WTC11 (cell line): ENCODE results near the gene ANAPC13. TPM values are rescaled to one million over a fixed set of nuclear protein-coding genes. Genes with fewer than 3 reads are reported as not detected.

Source experiments
- ATAC-seq: fragments of 200-7000 bp; cut with Tn5 transposase; 2 replicates; pipeline ENCODE4 v1.10.0; 2021; ENCODE audit warnings: mild to moderate bottlenecking, moderate library complexity
- CTCF ChIA-PET: fragments of 300-600 bp; sonication (Branson Sonifier 250); formaldehyde crosslinking; loops from one replicate; lab custom pipeline; 2021; ENCODE audit warnings: antibody characterized with exemption; lab: Charles Lee
- POLR2A ChIA-PET: fragments of 350-600 bp; sonication (Branson Sonifier 250); formaldehyde crosslinking; loops from one replicate; lab custom pipeline; 2021; ENCODE audit warnings: antibody characterized with exemption; lab: Charles Lee
- DNase-seq: peaks from one replicate; pipeline ENCODE4 v3.0.0; 2021; ENCODE audit warnings: low spot score
- H3K27ac Mint-ChIP-seq: 2 replicates; pipeline ENCODE4 v1.8.0; 2021; ENCODE audit warnings: mixed read lengths
- H3K27me3 Mint-ChIP-seq: 2 replicates; pipeline ENCODE4 v1.8.0; 2021; ENCODE audit warnings: low read depth, mild to moderate bottlenecking, moderate library complexity, mixed read lengths
- H3K36me3 Mint-ChIP-seq: 2 replicates; pipeline ENCODE4 v1.8.0; 2021; ENCODE audit warnings: mixed read lengths
- H3K4me1 Mint-ChIP-seq: 2 replicates; pipeline ENCODE4 v1.8.0; 2022; ENCODE audit warnings: mixed read lengths
- H3K4me3 Mint-ChIP-seq: 2 replicates; pipeline ENCODE4 v1.8.0; 2021; ENCODE audit warnings: mild to moderate bottlenecking, moderate library complexity, mixed read lengths
- H3K9me3 Mint-ChIP-seq: 2 replicates; pipeline ENCODE4 v1.8.0; 2021; ENCODE audit warnings: mixed read lengths
- CTCF ChIP-seq: fragments of 200-600 bp; IDR thresholded peaks from 2 replicates; pipeline ENCODE4 v1.8.0; 2022; ENCODE audit warnings: antibody characterized with exemption
- ERG ChIP-seq: fragments of 250-450 bp; sonication (Bioruptor Pico); IDR thresholded peaks from 2 replicates; pipeline ENCODE4 v1.8.0; 2021; ENCODE audit warnings: mild to moderate bottlenecking
- HMGA2 ChIP-seq: fragments of 250-450 bp; sonication (Bioruptor Pico); IDR thresholded peaks from 2 replicates; pipeline ENCODE4 v1.4.0; 2021; ENCODE audit warnings: mild to moderate bottlenecking, moderate library complexity
- MAX ChIP-seq: sonication (generic); formaldehyde crosslinking; IDR thresholded peaks from 2 replicates; pipeline ENCODE4 v1.8.0; 2022; ENCODE audit warnings: mild to moderate bottlenecking, missing genetic modification reagents
- NFE2L1 ChIP-seq: sonication (generic); formaldehyde crosslinking; IDR thresholded peaks from 2 replicates; pipeline ENCODE4 v1.8.1; 2023; ENCODE audit warnings: missing genetic modification reagents
- NR3C1 ChIP-seq: sonication (generic); formaldehyde crosslinking; conservative IDR thresholded peaks from 2 replicates; pipeline ENCODE4 v1.8.1; 2023; ENCODE audit warnings: low read depth, mild to moderate bottlenecking, missing genetic modification reagents
- TEAD4 ChIP-seq: sonication (generic); formaldehyde crosslinking; IDR thresholded peaks from 2 replicates; pipeline ENCODE4 v1.8.0; 2022; ENCODE audit warnings: mild to moderate bottlenecking, missing genetic modification reagents
- ZNF671 ChIP-seq: fragments of 250-450 bp; sonication (Bioruptor Pico); IDR thresholded peaks from 2 replicates; pipeline ENCODE4 v1.8.0; 2021; ENCODE audit warnings: mild to moderate bottlenecking
- ZSCAN18 ChIP-seq: fragments of 250-450 bp; sonication (Bioruptor Pico); IDR thresholded peaks from 2 replicates; pipeline ENCODE4 v2.1.2; 2022; ENCODE audit warnings: mild to moderate bottlenecking, moderate library complexity
- total RNA-seq: library from RNA; stranded (reverse); gene quantifications from 3 replicates; pipeline ENCODE4 v1.2.3, GENCODE V29; 2021
- TF ChIP-seq, protein P1 (sequence below): fragments of 250-450 bp; sonication (Bioruptor Pico); conservative IDR thresholded peaks from 2 replicates; pipeline ENCODE4 v1.9.0; 2021; ENCODE audit warnings: mild to moderate bottlenecking
- TF ChIP-seq, protein P2 (sequence below): sonication (generic); formaldehyde crosslinking; IDR thresholded peaks from 2 replicates; pipeline ENCODE4 v1.8.1; 2023; ENCODE audit warnings: mild to moderate bottlenecking, missing genetic modification reagents, borderline replicate concordance

ANAPC13 gene
- total RNA-seq, 1 experiment from 2014 or later, result 29.7 TPM

- TF ChIP-seq, protein P1, sequence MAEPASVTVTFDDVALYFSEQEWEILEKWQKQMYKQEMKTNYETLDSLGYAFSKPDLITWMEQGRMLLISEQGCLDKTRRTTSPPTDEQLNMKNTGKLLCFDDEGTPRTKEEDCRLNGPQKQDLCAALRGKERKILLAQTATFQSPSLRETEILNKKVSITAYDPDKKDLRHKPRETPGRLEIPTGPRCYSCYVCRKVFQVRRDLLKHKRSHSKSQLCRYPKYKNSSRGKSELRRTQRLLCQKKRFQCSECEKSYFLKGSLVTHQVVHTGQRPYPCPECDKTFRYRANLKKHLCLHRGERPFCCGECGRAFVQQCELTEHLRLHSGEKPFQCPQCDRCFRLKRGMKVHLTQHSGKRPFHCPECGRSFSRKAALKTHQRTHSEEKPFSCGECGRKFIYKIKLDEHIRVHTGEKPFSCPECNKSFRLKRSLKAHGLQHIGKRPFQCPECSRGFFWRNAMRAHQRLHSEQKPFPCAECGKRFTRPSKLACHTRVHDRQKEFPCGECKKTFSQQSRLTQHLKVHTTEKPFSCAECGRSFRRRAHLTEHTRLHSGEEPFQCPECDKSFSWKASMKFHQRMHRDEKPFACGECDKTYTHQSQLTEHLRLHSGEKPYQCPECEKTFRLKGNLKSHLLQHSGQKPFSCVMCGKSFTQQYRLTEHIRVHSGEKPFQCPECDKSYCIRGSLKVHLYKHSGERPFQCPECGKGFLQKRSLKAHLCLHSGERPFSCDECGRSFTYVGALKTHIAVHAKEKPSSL (CRISPR knock-in tag), result no peak
- no peak for TF ChIP-seq ERG
Observed at GRCh38 chr3:134457376-134458074, 28.3 kb downstream of the ANAPC13 start (continued).

- ChIA-PET POLR2A (interaction anchor here (1.1 to 1.4 kb wide), 2 partner anchors 20 to 79 kb away, joined by 3 to 7 read pairs; partner anchors contain the start of gene AMOTL2), CTCF (interaction anchor here (0.6 to 2.3 kb wide), 13 partner anchors 13 to 242 kb away, joined by 3 to 9 read pairs (median 4); no protein-coding TSS in a partner anchor)
- no peaks in the 10 kb centered on the region for H3K36me3 Mint-ChIP-seq
- DNase-seq (peak; percentile 48), ATAC-seq (peak; percentile 91)
- H3K9me3 Mint-ChIP-seq, result no peaks in the 10 kb centered on the region
- H3K4me3 Mint-ChIP-seq, result no peak overlapping the region
- H3K4me1 Mint-ChIP-seq, result peaks cover 20% of the 10 kb centered on the region
- no peak overlapping the region for H3K27ac Mint-ChIP-seq
- TF ChIP-seq CTCF (peak; percentile 37; the same call in 1 of the 2 replicates), MAX (CRISPR knock-in tag) (peak; percentile 80), ERG (no peak)
- TF ChIP-seq, protein P1 (CRISPR knock-in tag), result no peak
- peaks cover 19% of the 10 kb centered on the region for H3K27me3 Mint-ChIP-seq
Observed at GRCh38 chr3:134453631-134454030, 32.2 kb downstream of the ANAPC13 start.

GRCh38 chr3:134449951-134450350 is 35.8 kb downstream of the ANAPC13 start:
- Mint-ChIP-seq H3K4me3 (no peak overlapping the region), H3K36me3 (peaks cover 7% of the 10 kb centered on the region), H3K9me3 (peaks cover 8% of the 10 kb centered on the region), H3K4me1 (peaks cover 20% of the 10 kb centered on the region), H3K27me3 (peaks cover 21% of the 10 kb centered on the region), H3K27ac (no peak overlapping the region)
- no peak for DNase-seq
- POLR2A ChIA-PET, result interaction anchor here (0.6 to 1.9 kb wide), 3 partner anchors 36 to 76 kb away, joined by 3 to 6 read pairs (median 5); partner anchors contain the start of genes AMOTL2, ANAPC13 and CEP63
- ATAC-seq, result no peak
- CTCF ChIA-PET, result interaction anchor here (0.7 to 4.1 kb wide), 16 partner anchors 15 to 142 kb away, joined by 3 to 32 read pairs (median 4); partner anchors contain the start of gene AMOTL2
- TF ChIP-seq HMGA2 (CRISPR knock-in tag), result no peak
- TF ChIP-seq, protein P1 (CRISPR knock-in tag), result no peak
- TF ChIP-seq ZSCAN18 (CRISPR knock-in tag), result no peak
- TF ChIP-seq TEAD4 (CRISPR knock-in tag), result no peak
- TF ChIP-seq, protein P2, sequence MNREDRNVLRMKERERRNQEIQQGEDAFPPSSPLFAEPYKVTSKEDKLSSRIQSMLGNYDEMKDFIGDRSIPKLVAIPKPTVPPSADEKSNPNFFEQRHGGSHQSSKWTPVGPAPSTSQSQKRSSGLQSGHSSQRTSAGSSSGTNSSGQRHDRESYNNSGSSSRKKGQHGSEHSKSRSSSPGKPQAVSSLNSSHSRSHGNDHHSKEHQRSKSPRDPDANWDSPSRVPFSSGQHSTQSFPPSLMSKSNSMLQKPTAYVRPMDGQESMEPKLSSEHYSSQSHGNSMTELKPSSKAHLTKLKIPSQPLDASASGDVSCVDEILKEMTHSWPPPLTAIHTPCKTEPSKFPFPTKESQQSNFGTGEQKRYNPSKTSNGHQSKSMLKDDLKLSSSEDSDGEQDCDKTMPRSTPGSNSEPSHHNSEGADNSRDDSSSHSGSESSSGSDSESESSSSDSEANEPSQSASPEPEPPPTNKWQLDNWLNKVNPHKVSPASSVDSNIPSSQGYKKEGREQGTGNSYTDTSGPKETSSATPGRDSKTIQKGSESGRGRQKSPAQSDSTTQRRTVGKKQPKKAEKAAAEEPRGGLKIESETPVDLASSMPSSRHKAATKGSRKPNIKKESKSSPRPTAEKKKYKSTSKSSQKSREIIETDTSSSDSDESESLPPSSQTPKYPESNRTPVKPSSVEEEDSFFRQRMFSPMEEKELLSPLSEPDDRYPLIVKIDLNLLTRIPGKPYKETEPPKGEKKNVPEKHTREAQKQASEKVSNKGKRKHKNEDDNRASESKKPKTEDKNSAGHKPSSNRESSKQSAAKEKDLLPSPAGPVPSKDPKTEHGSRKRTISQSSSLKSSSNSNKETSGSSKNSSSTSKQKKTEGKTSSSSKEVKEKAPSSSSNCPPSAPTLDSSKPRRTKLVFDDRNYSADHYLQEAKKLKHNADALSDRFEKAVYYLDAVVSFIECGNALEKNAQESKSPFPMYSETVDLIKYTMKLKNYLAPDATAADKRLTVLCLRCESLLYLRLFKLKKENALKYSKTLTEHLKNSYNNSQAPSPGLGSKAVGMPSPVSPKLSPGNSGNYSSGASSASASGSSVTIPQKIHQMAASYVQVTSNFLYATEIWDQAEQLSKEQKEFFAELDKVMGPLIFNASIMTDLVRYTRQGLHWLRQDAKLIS (CRISPR knock-in tag), result no peak
- TF ChIP-seq NR3C1 (CRISPR knock-in tag), result no peak
- no peak for TF ChIP-seq ZNF671 (CRISPR knock-in tag)
- TF ChIP-seq NFE2L1 (CRISPR knock-in tag), result no peak
